NCI-H2196 (cell line): Measurements from ENCODE around the gene LRATD1.
A peak's percentile ranks its signal among the peaks of the same experiment; 100 is the strongest.

Experiments
- DNase-seq: peaks from one replicate; lab custom pipeline; 2025; ENCODE audit not compliant: unreplicated experiment; lab: John Stamatoyannopoulos, UW

The LRATD1 gene

DNA sequence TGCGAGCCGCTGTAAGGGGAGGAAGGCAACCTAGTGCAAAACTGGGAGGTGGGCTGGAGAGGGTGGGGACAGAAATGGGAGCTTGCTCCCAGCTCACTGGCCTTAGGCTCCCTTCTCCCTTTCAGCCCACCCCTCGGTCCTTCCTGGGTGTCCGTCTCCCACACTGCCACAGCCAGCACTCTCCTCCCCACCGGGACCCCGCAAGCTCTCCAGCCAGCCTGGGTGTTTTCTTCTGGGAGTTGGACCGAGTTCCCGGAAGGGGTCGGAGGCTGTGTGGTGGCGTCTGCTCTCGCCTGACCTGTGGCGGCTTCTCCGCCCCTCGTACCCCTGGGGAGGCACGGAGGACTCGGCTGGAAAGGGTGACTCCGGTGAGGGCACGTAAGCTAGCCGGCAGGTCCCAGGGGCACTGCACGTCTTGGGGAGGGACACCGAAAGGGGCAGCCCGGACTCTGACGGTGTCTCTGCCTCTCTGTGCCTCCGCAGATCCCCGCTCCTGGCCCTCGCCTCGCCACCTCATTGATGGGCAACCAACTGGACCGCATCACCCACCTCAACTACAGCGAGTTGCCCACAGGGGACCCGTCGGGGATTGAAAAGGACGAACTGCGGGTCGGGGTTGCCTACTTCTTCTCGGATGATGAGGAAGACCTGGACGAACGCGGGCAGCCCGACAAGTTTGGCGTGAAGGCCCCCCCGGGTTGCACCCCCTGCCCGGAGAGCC lies 1.1 kb downstream of the LRATD1 start:
- peak; percentile 33 for DNase-seq

DNA sequence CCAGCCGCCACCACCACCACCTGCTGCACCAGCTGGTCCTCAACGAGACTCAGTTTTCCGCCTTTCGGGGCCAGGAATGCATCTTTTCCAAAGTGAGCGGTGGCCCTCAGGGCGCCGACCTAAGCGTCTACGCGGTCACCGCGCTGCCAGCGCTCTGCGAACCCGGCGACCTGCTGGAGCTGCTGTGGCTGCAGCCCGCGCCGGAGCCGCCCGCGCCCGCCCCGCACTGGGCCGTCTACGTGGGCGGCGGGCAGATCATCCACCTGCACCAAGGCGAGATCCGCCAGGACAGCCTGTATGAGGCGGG lies 1.6 kb downstream of the LRATD1 start:
- no peak for DNase-seq

DNA sequence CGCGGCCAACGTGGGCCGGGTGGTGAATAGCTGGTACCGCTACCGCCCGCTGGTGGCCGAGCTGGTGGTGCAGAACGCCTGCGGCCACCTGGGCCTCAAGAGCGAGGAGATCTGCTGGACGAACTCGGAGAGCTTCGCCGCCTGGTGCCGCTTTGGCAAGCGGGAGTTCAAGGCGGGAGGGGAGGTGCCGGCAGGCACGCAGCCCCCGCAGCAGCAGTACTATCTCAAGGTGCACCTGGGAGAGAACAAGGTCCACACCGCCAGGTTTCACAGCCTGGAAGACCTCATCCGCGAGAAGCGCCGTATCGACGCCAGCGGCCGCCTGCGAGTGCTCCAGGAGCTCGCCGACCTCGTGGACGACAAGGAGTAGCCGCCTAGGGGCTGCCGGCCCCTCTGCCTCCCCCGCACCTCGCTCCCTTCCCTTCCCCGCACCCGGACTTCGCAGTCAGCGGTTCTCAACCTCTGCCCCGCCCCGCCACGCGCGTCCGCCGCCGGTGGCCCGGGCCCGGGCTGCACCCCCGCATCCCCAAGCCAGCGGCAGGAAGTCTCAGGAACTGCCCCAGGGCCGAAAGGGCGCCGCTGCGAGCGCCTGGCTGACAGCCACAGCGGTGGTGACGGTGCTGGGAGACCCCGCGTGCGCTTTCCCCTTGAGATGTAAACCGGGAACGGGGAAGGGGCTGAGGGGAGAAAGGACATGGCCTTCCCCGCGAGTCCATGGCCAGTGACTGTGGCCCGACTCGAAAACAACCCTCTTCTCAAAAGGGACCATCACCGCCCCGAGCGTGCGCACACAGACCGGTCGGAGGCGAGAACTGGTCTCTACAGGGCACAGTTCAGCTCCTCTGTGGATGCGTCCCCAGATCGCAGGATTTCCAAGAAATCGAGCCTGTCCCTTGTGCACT lies 2.2 kb downstream of the LRATD1 start:
- DNase-seq = peak; percentile 85

DNA sequence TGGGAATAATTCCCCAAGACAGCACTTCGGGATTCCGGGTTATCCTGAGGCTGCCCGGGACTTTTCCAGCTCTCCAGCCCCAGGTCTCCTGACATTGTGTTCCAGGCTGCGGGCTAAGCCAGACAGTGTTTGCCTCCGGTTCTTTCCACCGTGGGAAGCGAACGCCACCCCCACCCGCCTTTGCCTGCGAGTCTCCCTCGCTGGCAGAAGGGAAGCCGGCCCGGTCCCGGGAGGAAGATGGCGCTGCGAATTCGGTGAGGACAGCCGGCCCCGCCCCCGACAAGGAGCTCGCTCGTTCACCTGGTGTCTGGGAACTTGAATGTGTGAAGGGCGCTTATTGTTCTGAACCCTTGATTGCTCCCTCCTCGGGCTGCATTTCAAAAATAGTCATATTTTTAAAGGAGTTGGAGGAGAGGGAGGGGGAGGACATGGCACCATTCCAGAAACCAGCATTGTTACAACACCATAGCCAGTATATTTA lies 2.9 kb downstream of the LRATD1 start:
- peak; percentile 92 for DNase-seq

DNA sequence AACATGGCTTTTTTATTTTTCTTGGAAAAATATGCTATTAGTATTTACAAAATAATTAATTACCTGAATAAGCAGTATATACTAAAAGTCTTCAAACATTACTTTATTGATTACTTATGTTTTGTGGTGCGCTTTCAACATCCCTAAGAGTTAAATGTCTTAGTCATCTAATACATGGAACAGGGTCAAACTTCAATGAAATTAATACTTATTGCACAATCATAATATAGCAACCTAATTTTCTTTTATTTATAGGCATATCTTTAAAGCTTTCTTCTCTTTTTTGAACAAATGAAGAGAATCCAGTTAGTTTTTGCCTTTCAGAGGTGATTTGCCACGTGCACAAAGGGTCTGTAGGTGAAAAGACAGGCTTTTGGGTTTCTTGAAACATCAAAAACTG lies 6.0 kb downstream of the LRATD1 start:
- DNase-seq = no peak

DNA sequence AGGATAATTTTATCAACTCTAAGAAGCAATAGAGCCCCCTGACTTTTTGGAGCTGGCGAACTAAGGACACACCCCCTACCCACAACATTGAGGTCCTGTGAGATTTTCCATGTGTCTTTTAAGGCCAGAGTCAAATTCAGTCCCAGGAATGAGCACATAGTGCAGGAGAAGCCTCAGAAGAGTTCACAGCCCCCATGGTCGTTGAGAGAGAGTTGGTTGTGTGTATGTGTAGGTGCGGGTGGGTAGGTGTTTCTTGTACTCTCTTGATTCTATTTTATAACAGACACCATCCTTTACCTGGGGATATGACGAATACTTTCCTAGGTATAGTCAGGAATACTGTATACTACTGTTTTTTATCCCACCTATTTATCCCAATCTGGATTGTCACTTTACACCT lies 8.6 kb downstream of the LRATD1 start:
- DNase-seq = no peak

DNA sequence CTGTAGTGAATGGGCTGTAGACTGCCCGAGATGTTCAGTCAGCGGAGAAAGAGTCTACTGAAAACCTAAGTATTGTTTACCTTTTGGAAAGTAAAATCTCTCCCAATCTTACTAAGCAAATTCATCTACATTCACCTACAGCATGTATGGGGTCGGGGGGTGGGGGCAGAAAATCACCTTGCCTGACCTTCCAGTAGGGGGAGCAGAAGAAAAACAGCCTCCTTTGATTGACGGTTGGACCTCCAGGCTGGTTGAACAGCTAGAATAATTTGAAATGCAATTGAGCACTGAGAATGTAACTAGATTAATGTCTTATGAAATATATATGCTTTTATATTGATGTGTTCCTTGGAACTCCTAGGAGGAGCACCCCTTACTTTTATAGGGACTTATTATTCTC lies 10.0 kb downstream of the LRATD1 start:
- no peak for DNase-seq

DNA sequence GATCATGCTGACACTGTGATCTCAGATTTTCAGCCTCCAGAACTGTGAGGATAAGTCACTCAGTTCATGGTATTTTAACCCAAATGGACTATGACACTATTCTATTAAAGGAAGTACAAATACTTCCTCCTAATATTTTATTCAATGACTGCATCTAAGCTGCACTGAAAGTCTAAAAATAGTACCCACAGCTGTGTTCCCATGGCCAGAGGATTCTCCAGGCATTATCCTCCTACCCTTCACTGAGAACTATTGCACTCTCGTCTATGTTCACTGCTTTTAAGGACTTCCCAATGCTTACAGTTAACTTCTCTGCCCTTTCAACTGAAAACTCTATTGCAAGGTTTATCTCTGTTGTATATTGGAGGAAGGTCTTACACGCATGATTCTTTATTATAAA lies 15.2 kb downstream of the LRATD1 start:
- no peak for DNase-seq

DNA sequence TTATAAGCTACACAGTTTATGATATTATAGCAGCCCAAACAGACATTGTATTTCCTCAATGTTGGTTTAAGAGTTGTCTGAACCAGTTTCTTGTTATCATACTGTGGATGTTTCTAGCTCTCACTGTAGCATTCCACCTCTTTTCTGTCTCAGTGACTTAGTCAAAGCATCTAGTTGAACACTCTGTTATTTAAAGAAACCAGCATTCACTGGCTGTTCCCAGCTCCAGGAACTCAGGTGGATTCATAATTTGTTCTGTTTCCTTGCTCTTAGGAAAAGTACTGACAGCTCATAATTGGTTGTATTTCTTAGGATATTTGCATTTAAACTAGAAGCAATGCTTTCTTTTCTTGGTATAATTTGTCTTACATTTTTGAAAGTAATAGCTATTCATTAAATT lies 17.5 kb downstream of the LRATD1 start:
- no peak for DNase-seq

DNA sequence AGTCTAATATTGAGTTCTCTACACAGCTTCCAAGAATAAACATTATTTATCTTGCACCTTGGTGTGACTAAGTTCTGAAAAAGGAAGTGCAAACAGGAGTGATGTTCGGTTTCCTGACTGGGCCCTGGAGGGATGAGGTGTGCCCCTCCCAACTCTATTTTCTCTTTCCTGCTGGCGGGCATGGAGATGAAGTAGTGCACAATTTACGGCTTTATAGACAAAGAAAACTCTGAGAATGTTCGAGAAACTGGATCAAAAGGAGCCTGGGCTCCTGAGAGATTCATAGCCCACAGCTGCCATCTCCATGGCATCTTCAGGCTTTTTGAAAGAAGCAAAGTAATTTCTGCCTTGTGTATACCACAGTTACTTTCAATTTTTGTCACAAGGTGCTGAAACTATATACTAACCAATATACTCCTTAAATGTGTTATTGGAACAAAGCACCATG lies 22.3 kb downstream of the LRATD1 start:
- no peak for DNase-seq

DNA sequence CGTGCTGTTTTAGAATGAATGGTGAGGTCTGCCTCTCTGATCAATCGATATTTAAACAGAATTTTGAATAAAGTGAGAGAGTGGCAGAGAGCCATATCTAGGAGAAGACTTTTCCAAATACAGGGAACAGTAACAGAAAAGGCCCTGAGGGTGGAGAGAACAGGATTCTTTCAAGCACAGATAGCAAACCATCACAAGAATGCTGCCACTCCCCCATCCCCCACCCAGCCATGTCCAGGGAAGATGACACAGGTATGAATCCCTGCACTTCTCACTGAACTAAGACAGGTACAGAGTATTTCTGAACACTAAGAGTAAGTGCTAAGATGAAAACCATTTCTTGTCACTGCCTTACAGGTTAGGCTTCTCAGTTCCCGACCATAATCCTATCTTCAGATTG lies 23.6 kb downstream of the LRATD1 start:
- no peak for DNase-seq

DNA sequence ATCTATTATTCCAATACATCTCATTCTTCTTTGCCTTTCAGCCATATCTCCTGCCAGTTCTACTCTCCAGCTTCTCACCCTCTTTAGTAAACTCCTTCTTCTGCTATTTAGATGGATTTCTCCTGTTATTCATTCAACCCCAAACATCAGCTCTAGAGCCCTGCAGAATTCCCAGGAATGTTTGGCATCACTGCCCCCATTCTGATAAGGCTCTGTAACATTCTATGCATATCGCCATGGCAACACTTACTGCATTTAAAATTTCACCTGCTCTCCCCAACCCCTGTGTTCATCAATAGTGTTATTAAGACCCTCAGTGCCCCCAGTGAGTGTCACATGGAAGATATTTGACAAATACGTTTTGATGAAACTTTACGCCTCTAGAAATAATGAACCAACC lies 28.6 kb downstream of the LRATD1 start:
- DNase-seq = no peak

DNA sequence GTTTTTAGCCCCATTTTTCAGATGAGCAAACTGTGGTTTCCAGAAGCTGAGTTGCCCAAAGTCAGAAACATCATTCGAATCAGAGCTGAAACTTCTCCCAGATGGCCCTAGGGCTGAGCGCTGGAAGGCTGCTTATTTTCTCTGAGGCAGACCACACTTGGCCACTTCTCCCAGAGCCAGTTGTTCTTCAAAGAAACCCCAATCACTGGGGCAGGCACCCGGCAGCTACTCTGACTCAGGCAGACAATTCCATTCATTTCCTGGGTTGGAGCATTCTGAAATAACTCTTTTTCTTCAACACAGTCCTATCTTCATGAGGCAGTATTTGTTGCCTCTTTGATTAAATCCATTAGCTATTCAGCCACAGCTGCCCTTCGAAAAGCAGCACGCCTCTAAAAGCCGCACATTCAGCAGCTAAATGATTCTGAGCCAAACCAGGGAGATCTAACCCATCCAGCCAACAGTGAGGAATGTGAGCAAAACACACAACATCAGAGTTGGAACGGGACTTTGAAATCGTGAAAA lies 40.9 kb downstream of the LRATD1 start:
- no peak for DNase-seq

DNA sequence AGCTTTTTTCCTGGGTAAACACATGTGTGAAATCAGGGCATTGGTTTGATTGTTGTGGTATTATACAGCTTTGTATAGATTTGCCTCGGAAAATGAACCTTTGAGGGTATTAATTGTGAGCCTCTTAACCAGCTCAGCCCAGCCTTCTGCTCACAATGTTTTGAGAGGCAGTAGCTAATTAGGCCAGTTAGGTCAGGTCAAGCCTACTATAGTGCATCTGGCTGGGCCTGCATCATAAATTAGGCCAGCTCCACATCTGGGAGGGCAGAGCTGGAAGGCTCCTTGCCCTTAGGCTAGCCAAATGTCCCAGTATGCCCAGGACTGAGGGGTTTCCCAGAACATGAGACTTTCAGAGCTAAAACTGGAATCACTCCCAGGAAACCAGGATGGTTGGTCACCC lies 43.0 kb downstream of the LRATD1 start:
- DNase-seq = no peak

DNA sequence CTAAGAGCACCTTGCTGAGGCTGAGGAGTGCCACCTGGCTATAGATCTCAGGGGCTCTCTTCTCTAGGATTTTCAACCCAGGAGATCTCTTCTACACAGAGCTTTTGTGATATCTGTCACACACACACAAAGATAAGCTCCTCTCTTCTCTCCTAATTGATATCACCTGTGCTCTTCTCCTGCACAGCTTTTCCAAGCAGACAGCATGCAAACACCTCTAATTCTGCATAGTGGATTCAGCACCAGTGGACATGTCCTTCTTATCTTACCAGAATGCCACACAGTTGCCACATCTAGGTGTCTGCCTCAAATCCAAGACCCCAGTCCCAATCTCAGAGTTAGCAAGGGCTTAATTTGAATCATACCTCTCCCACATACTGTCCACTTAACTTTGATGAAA lies 43.9 kb downstream of the LRATD1 start:
- DNase-seq = no peak

DNA sequence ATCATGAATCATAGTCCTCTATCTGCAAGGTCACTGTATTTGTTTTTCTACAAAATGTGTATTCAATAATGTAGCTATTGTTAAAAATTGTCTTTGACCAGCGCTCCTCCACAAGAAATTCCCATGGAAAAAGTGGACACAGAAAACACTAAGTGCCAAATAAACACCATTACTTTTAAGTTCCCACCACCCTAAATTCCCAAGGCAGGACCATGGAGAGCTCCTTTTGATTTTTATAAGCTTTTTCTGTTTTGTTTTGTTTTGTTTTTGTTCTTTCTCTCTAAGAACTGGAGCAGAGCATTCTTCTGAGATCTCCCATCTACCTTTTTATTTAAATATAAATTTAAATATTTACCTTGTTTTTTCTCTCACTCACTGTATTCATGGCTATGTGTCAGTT lies 44.5 kb downstream of the LRATD1 start:
- no peak for DNase-seq

DNA sequence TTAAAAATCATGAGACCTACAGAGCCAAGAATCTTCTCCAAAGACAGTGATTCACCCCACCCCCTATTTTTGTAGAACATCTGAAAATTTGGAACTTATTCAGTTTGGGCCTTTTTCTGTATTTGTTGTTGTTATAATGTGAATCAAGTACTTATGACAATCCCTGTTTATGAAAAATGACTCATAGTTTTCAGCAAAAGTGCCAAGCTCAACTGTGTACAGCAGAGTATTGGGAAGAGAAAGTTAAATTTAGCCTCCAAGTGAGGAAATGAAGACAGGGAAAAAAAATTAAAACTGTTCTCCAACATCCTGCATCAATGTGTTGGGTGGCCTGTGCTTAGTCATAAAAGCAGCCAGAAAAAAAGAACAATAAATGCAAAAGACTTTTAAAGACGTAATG lies 46.2 kb downstream of the LRATD1 start:
- DNase-seq = no peak

DNA sequence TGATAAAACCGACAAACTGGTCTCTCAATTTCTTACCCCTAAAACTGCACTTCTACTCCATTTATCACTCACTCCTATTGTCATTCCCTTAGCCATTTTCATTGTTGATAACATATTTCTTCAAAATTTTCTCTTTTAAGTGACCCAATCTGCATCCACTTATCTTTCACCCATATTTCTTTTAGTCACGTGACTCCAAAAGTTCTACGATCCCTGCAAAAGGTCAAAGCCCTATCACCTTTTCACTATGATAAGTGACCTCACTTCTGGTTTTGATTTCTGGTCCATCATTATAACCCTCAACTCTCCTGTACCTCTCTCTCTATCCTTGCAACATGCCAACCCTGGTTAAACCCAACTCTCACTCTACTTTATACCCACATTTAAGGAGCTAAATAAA lies 49.1 kb downstream of the LRATD1 start:
- DNase-seq = no peak
